ENCODE data around the gene COQ6.
"Not testable (repeated sequence)": the region's sequence is repeated elsewhere in the genome, so short reads cannot be mapped to it uniquely, and the experiment has no call there.

COQ6 gene

DNA sequence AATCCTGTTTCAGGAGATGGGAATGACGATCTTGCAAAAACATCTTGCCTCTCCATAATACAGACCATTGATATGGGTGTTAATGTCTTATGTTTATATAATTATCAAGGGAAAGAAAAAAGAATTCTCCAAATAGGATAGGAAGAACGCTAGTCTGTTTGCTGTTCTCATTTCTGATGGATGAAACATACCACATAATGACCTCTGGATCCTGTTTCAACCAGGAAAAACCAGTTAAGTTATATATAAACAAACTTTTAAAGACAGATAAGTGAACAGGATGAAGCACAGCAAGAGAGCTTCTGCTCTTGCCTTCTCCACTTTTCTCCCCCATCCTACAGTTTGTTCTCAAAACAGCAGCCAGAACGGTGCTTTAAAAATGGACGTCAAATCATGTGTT lies 27.8 kb downstream of the COQ6 start:
- no peak for DNase-seq (ENCODE audit: low read depth, low spot score)

DNA sequence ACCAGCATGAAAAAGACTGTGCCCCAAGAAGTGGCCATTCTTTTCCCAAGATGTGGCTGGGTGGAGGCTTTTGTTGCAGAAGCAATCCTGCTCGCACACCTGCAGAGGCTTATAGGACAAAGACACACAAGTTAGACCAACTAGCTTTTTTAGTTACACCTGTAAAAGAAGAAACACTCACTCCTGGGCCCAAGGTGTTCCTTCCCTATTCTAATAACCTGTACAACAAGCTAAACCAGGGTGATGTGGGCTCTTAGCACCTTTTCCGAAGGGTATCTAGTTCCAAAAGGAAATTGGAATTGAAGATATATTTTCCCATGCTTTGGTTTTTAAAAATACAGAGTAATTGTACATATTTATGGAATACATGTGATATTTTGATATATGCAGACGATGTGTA lies 38.0 kb downstream of the COQ6 start:
- no peak for DNase-seq (ENCODE audit: low read depth, low spot score)

DNA sequence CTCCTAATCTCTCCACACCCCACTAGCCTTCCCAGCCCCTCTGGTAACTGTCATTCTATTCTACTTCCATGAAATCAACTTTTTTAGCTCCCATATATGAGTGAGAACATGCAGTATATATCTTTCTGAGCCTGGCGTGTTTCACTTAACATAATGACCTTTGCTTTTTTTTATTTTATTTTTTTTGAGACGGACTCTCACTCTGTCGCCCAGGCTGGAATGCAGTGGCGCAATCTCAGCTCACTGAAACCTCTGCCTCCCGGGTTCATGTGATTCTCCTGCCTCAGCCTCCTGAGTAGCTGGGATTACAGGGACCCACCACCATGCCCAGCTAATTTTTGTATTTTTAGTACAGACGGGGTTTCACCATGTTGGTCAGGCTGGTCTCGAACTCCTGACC lies 38.6 kb downstream of the COQ6 start:
- DNase-seq (ENCODE audit: low read depth, low spot score), result not testable (repeated sequence)

DNA sequence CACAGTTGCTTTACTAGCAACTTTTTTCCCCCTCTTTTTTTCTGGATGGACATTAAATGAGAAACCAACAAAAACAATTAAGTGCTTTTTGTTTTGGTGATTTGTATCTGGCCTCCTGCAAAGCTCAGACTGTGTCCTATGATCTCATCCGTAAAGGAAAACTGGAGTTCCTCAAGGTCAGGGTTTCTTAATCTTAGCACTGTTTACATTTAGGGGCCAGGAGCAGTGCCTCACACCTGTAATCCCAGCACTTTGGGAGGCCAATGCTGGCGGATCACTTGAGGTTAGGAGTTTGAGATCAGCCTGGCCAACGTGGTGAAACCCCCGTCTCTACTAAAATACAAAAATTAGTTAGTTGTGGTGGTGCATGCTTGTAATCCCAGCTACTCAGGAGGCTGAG lies 41.0 kb downstream of the COQ6 start:
- DNase-seq (ENCODE audit: low read depth, low spot score), result no peak

DNA sequence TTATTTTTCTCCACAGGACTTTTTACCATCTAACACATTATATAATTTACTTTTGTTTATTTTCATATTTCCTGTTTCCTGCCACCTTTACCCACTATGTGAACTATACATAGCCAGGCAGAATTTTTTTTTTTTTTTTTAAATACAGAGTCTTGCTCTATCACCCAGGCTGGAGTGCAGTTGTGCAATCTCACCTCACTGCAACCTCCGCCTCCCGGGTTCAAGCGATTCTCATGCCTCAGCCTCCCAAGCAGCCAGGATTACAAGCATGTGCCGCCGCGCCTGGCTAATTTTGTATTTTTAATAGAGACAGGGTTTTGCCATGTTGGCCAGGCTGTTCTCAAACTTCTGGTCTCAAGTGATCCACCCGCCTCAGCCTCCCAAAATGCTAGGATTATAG lies 44.8 kb downstream of the COQ6 start:
- DNase-seq (ENCODE audit: low read depth, low spot score), result not testable (repeated sequence)

DNA sequence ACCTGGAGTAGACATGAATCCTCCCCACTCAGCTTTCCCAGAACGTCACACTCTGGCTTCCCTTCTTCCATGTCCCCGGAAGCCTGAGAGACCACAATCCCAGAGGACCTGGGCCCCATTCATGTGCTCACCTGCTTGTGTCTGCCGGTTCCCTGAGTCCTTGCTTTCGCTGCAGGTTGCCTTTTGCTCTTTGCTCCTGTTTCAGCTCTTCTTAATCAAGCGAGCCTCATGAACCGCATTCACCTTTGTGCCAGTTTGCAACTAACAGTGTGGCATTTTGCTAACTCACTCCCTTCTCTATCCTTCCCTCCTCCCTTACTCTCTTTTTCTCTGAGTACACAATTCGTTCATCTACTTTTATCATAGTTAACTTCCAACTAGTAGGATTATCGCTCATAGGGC lies 45.9 kb downstream of the COQ6 start:
- DNase-seq (ENCODE audit: low read depth, low spot score), result no peak

DNA sequence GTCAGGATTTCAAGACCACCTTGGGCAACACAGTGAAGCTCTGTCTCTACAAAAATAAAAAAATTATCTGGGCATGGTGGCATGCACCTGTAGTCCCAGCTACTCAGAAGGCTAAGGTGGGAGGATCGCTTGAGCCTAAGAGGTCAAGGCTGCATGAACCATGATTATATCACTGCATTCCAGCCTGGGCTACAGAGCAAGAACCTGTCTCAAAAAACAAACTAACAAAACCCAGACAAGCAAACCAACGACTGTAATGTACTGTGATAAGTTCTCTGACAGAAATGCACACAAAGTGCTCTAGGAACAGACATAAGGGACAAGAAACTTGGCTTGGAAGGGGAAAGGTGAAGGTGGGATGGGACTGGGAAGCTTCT lies 46.6 kb downstream of the COQ6 start:
- DNase-seq (ENCODE audit: low read depth, low spot score), result no peak

DNA sequence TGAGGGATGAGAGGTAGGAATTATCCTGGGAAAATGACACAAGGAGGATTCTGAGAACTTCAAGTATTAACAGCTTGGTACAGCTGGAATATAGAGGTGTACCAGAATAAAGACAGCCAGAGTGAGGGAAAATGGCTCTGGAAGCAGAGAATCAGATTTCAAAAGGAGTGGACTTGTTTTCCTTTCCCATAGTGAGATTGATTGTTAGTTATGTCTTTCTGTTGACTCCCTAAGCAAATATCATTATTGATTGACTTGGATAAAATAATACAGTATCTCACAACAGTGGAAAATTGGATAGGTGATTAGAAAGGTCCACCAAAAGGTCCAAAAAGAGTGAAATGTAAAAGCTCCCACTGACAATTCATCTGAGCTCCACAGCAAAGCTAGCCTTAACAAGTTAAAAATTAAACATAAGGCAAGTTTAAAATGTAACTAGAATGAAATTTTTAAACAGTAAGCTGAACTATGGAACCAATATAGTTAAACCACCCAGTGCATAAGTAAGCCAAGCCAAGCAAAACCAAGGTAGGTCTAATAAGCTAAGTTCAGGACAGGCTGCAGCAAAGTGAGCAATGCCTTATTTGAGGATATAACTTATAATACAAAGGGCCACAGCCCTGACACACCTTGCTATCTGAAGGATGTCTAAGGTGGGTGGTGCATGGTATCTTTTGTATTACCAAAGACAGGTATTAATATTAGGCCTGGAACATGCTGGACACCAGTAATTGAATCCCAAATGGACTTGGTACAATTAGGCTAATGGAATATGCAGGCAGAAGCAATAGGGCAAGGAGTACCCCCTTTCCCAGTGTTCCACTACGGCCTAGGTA lies 47.2 kb downstream of the COQ6 start:
- DNase-seq (ENCODE audit: low read depth, low spot score), result no peak

DNA sequence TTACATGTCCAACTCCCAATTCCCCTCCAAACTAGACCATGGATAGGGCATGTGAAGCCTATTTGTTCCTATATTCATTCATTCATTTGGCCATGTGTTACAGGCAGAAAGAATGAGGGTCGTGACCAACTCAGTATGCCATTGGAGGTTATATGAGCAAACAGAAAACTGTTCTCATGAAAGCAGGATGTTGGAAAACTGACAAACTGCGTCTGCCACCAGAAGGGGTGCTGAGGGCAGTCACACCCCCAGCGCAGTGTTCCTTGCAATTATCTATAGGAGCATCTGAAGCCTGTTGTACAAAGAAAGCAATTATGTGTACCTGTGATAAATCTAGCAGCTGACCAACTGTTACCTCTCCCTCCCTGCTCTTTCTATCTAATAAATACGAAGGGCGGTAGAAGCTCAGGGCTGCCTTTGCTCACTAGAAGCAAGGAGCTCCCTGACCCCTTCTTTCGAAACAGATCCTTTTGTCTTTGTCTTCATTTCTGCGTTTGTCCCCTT lies 47.9 kb downstream of the COQ6 start:
- no peak for DNase-seq (ENCODE audit: low read depth, low spot score)

DNA sequence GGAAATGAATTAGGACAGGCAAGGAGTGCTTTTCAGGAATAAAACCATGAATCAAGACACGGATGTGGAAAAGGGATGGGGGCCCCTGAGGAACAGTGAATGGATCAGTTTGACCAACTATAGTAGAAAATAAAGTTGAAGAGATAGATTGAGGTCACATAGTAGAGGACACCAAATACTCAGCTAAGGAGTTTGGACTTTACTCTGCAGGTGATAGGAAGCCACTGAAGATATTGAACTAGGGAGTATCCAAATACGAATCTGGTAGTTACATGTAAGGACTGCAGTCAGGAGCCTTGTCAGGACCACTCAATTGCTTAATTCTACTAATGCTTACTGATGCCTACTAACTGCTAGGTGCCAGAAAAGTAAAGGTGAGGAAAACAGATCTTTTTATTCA lies 48.6 kb downstream of the COQ6 start:
- DNase-seq (ENCODE audit: low read depth, low spot score), result no peak

DNA sequence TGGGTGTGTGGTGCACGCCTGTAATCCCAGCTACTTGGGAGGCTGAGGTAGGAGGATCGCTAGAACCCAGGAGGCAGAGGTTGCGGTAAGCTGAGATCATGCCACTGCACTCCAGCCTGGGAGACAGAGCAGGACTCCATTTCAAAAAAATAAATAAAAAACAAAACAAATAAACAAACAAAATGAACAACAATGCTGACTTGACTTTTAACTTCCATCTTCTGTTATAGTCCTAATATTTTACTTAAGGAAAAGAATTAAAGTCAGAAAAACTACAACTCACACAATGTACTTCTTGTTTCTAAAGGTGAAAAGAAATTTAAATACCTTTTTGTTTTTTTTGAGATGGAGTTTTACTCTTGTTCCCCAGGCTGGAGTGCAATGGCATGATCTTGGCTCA lies 55.6 kb downstream of the COQ6 start:
- DNase-seq (ENCODE audit: low read depth, low spot score), result not testable (repeated sequence)

DNA sequence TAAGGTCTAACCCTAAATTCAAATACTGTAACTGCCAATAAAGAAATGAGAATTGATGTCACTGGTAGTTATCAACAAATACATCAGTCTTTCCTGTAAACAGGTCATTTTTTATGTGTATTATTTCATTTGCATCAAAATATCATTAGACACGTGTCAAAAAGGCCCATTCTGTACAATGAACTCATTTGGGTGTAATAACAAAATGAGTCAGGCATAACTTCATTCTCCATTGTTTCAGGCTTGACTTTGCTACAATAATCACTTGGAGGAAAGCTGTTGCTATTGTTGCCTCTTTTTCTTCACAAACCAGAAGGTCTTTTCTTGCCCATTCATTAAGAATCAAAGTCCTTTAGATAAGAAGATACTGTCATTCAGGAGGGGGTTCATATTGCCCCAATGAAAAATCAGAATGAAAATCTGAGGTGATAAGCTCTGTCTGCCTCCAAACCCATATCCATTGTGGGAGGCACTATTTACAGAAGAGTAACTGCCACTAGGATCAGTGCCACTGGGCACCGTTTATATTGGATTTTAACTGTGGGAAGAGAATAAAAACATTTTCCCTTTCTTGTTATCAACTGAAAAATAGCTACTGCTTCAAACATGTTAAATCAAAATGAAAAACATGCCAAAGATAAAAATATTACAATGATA lies 58.9 kb downstream of the COQ6 start:
- DNase-seq (ENCODE audit: low read depth, low spot score), result no peak
